HG03469 (cell line): ENCODE measurements around the gene BMF.
"Not testable (repeated sequence)": the region's sequence is repeated elsewhere in the genome, so short reads cannot be mapped to it uniquely, and the experiment has no call there.

ENCODE experiments used
- ATAC-seq: cut with Tn5 transposase; IDR thresholded peaks from one replicate; pipeline ENCODE4 v1.9.1; 2021; ENCODE audit warnings: mild to moderate bottlenecking, moderate library complexity, moderate number of reproducible peaks; ENCODE audit not compliant: unreplicated experiment

Gene BMF

GRCh38 chr15:40128766-40129660 lies 20.3 kb upstream of the BMF start:
- no peak for ATAC-seq

GRCh38 chr15:40125950-40126349 lies 17.3 kb upstream of the BMF start:
- ATAC-seq: no peak

- not testable (repeated sequence) for ATAC-seq
Measured at GRCh38 chr15:40124807-40125285, 16.2 kb upstream of the BMF start.

- not testable (repeated sequence) for ATAC-seq
Measured at GRCh38 chr15:40124333-40124732, 15.7 kb upstream of the BMF start.

DNA sequence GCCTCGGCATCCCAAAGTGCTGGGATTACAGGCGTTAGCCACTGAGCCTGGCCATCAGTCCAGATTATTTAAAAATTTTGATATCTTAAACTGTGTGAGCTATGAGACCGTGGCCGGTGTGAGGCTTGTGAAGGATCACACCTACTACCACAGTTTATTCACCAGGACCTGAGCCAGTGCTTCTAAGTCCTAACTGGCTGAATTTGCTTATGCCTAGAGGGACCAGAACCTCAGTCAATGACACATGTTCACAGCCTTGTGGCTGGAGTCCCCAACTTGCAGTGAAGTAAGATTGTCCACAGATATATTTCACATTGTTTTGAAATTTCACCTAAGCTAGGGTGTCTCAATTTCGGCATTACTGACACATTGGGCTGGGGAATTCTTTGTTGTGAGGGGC lies 15.2 kb upstream of the BMF start:
- not testable (repeated sequence) for ATAC-seq

DNA sequence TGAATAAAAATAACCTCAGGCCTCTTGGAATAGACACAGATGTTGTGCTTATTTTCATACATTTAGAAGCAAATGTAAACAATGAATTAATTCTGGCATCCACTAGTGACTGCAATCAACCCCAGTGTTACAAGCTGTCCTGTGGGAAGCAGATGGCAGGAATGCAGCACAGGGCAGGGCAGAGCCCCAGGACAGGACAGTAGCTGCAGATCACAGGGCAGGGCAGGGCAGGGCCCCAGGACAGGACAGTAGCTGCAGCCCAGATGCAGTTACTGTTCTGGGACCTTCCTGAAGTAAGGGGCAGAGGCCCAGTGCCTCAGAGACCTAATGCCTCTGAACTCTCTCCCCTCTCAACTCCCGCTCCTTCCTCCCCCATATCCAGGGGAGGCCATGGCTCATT lies 14.3 kb upstream of the BMF start:
- not testable (repeated sequence) for ATAC-seq

- no peak for ATAC-seq
Measured at GRCh38 chr15:40121911-40122638, 13.4 kb upstream of the BMF start.

GRCh38 chr15:40118473-40118872 lies 9.8 kb upstream of the BMF start:
- ATAC-seq: no peak

GRCh38 chr15:40115670-40116093 lies 7.0 kb upstream of the BMF start:
- ATAC-seq: peak; percentile 84

DNA sequence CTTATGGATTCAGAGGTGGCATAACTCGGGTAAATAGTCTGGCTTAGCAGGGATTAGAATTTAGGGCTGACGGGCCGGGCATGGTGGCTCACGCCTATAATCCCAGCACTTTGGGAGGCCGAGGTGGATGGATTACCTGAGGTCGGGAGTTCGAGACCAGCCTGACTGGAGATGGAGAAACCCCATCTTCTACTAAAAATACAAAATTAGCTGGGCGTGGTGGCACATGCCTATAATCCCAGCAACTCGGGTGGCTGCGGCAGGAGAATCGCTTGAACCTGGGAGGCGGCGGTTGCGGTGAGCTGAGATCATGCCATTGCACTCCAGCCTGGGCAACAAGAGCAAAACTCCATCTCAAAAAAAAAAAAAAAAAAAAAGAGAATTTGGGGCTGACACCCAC lies 6.4 kb upstream of the BMF start:
- not testable (repeated sequence) for ATAC-seq

- no peak for ATAC-seq
Measured at GRCh38 chr15:40114218-40114617, 5.5 kb upstream of the BMF start.

GRCh38 chr15:40112789-40113188 lies 4.1 kb upstream of the BMF start:
- no peak for ATAC-seq

DNA sequence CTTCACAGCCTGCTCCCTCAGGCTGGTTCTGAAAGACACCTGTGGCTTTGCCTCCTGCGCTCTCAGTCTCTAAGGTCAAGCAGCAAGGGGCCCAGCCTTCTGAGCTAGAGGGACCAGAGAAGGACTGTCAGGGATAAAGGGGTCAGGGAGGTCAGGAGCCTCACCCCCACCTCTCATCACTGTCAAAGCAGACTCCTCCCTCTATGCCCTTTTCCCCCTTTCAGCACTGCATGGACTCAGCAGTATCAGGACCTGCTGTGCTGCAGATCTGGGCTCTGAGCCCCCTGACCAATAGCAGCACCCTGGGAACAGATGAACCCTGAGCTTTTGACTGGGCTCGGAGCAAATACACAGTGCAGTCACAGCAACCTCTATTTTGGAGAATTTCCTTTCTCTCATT lies 3.2 kb upstream of the BMF start:
- no peak for ATAC-seq

DNA sequence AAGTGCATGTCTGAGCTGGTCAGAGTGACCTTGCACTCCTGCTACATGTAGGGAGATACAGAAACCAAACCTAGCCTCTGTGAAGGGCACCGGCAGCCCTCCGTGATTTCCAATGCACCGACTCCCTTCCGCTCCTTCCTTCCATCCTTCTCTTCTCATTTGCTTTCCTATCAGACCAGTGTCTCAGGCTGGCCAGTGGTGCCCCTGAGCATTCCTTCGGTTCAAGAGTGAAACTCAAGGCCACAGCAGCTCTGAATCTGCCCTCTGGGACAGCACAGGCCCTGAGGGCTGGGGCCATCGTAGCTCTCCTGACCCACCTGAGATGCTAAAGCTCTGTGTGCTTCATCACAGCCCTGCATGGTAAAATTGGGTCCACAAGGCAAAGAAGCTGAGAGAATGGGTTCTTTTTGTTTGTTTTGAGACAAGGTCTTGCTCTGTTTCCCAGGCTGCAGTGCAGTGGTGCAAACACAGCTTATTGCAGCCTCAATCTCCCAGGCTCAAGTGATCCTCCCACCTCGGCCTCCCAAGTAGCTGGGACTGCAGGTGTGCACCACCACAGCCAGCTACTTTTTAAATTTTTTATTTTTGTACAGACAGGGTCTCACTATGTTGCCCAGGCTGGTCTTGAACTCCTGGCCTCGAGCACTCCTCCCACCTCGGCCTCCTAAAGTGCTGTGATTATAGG lies 2.3 kb upstream of the BMF start:
- no peak for ATAC-seq

DNA sequence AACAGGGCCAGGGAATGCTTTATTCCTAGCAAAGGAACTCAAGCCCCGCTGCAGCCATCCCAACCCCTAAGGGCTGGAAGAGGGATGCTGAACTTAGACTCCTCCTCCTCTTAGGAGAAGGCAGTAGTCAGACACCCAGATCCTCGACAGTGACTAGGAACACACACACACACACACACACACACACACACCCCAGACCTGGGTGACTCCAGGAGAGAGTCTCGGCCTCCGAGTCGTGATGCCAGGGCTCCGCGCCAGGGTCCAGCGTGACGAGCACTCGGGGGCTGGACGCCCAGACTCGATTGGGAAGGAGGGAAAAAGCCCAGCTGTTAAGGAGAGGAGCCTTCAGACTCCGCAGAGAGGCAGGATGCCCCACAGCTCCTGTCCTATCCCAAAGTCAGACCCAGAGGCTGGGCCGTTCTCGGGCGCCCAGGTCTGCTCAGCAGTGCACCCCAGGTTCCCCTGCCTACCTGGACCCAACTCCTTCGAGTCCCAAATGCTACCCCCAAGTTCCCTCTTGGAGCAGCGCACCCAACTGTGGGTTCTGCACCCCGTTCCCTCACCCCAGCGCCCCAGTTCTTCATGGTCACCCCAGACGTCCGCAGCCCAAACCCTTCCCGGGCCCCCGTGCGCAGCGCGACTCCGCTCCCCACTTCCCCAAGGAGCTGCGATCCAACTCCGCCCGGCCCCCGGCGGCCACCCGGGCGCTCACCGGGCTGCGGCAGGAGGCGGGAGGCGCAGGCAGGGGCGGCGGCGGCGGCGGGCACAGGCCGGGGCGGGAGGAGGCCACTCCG lies 421 bp downstream of the BMF start:
- no peak for ATAC-seq

DNA sequence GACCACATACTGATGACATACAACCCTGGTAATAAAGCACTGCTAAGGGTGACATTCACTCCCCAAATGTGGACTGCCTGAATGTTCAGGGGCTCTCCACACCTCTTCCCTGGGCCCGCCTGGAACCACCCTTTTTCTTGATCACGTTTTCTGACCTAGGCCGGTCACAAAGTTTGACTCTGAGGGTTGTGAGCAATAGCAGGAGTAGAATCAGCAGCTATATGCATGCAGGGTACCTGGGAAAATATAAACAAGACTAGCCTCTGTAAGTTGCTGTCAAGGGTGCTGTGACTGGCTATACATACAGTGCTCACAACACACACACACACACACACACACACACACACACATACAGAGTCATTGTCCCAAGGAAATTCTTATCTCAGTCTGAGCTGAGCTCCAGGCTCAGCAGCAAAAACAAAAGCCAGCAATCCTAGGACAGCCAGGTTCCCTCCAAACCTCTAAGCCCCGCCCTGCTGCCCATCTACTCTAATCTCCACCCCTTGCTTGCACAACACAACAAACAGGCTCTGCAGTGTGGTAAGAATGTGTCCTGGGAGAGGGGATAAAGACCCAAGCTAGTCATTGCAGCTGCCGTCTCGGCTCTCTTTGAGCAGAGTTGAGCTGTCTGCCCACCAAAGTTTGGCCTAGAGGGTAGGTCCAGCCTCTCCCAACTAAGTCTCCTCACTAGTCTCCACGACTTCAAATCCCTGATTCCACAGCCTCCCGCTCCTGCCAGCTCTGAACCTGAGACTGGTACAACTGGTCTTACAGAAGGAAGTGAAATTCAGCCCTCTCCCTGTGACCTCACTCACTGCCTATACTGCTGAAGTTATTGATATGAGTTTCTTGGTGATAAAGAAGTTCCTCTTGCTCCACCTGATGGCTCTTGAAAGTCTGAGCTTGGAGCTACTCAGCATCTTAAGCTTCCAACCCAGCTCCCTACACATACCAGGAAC lies 2.2 kb downstream of the BMF start:
- ATAC-seq: peak; percentile 32

GRCh38 chr15:40105517-40106202 lies 3.0 kb downstream of the BMF start:
- no peak for ATAC-seq

- ATAC-seq: no peak
Measured at GRCh38 chr15:40104865-40105516, 3.7 kb downstream of the BMF start.
